ENCODE data around the gene PAX4. TPM values are rescaled to one million over a fixed set of nuclear protein-coding genes. Genes with fewer than 3 reads are reported as not detected.

PAX4 gene, protein sequence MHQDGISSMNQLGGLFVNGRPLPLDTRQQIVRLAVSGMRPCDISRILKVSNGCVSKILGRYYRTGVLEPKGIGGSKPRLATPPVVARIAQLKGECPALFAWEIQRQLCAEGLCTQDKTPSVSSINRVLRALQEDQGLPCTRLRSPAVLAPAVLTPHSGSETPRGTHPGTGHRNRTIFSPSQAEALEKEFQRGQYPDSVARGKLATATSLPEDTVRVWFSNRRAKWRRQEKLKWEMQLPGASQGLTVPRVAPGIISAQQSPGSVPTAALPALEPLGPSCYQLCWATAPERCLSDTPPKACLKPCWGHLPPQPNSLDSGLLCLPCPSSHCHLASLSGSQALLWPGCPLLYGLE
- not detected for total RNA-seq

DNA sequence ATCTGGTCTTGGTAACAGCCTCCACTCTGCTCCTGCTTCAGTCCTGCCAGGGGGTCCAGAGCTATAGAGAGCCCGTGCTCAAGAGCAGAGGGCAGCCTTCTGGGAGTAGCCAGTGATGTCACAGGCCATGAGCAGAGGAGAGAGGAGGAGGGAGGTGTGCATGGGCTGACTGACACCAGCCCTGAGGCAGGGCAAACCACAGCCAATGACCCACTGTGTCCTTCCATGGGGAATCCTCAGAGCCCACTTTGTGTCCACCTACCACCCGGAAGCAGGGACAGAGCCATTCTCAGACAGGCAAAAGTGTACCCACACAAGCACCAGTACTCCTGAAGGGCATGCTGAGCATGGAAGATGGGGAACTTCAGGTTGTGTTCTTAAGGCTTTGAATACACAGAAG, at the start of gene PAX4:
PAX4 (minus strand) TSS at position 101 of the 400 bp plus-strand sequence. CDS start 2,214 bp downstream, outside the sequence.
- no peak for DNase-seq

GRCh38 chr7:127667017-127667670, 49.2 kb upstream of the PAX4 start:
- DNase-seq: peak; percentile 25

GRCh38 chr7:127666602-127667001, 48.7 kb upstream of the PAX4 start:
- no peak for DNase-seq

DNA sequence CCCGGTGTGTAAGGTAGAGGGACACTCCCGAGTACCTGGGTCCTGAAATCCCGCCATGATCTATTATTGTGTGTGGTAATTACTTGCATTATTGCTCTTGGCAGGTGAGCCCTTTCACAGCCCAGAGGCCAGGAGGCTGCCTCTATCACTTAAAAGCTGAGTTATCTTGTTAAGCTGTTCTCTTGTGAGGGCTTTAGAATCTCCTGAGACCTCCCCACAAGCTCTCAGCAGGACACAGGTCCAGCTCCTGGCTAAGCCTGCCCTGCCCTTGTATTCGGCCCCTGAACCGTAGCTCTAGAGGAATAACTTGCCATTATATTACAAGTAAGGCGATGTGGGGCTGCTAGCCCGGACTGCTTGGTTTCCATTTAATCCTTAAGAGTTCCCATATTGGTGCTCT, 48.0 kb upstream of the PAX4 start:
- no peak for DNase-seq

DNA sequence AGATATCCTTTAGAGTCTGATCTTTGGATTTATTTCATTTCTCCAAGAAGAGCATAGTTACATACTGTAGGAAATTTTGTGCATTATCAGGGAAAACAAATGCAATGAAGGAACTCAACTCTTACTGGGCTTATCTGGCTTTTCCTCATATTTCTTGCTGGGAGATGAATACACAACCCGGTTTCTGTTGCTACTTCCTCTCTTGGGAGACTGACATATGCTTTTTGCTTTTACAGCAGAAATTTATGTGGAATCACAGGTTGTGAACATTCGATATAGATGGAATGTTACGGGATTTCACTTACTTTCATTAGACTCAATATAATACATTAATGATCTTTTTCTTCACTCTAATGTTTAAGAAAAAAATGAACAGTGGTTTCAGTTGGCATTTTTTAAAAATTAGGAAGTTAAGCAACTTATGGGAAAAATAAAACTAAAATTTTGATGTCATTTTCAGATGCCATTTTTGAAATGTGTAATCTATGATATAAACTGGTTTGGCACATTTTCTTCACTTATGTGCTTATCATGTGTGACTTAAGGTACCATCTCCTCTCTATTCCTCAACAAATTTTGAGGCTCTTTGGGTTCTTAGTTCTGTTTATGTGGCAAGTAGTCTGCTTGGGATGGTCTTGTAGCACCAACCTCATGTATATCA, 41.2 kb upstream of the PAX4 start:
- DNase-seq: no peak

DNA sequence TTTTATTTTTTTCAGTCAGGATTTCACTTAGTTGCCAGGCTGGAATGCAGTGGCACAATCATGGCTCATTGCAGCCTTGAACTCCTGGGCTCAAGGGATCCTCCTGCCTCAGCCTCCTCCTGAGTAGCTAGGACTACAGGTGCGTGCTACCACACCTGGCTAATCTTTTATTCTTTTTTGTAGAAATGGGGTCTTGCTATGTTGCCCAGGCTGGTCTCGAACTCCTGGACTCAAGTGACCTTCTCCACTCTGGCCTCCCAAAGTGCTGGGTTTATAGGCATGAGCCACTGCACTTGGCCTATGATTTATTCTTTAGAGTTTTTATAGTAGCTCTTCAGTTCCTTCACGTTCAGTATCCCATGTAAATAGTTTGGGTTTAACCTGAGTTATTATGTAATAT, 39.6 kb upstream of the PAX4 start:
- DNase-seq: no peak

GRCh38 chr7:127655720-127656119, 37.8 kb upstream of the PAX4 start:
- DNase-seq: no peak

DNA sequence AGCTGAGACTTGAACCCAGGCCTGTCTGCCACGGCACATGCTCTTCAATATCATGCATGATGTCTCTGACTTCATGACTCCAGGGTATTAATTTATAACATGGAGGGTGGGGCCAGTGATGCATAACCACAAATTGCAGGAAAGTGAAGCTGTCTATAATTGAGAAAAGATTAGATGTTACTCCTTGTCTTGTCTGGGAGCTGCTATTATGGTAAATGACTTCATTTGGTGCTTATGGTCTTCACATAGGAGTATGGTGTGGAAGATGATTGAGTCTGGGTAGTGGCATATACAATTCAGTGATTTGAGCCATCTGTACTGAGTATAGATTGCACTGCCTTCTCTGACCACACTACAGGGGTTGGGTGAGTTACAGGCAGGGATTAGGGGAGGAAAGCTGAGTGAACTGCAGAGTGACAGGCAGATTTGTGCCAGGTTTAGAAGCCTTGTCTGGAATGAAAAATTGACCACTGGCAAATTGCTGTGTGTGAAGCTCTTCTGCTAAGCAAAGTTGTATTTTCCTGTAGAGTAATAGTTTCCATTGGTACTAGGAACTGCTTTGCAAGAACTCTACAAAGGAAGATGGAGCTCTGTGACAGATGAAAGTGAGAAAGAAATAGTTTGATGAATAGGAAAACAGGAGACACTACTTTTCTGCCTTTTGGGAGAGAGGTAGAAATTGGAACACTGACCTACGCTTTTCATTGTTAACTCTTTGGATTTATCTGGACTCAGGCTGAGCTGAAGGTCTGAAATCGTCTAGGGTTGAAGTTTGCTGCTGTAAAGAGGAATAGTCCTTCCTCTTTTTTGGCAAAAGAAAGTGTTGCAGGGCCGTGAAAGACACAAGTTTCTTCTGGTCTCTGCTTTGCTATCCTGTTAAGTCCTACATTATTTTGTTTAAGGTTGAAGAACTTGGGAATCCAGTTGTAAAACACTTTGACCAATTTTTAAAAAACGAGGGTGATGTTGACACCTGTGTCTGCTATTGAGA, 36.8 kb upstream of the PAX4 start:
- DNase-seq: no peak

DNA sequence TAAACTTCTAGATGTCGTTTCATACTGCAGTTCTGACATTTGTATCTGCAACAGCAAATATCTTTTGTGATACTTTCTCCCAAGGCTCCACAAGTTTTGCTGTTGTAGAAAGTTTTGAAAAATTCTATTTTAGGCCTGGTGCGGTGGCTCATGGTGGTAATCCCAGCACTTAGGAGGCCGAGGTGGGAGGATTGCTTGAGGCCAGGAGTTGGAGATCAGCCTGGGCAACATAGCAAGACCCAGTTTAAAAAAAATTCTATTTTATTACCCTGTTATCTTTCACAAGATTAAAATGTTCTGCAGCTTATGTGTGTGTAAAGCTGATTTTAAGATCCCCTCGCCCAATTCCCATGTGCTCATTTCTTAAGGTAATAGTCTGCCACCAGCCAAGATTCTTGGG, 35.5 kb upstream of the PAX4 start:
- DNase-seq: no peak

- DNase-seq: peak; percentile 14
These were observed 34.6 kb upstream of the PAX4 start for GRCh38 chr7:127652333-127653248.

DNA sequence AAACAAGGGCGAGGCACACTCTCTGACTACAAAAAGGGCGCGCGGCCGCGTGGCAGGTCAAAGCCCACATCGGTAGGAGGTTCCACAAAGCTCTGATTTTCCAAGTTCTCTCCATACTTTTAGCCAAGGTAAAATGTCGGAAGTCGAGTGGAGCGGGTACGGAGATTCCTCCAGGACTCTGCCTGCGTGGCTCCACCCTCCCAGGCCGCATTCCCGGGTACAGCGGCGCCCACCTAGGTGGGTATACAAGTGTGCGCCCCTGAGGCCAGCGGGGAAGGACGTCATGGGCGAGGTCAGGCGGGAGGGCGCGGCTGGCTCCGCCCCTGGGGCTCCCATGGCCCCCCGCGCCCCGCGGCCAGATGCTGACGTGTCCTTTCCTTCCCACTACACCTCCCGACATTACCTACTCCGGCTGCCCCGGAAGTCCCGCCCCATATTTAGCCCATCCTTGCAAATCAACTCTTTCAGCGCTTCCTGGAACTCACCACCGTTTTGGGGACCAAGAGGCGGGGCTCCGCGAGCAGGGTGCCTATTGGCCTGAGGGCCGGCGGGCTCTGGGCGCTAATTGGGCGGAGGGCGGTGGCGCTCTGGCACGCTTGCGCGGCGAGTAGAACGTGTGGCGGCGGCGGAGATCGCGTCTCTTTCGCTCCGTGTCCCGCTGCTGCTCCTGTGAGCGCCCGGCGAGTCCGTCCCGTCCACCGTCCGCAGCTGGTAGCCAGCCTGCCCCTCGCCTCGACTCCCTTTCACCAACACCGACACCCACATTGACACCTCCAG, 33.8 kb upstream of the PAX4 start, which contains the start of gene SND1:
SND1 (plus strand) TSS at position 639 of the 777 bp plus-strand sequence. CDS start 180 bp downstream, outside the sequence.
- DNase-seq: peak; percentile 100

- peak; percentile 78 for DNase-seq
These were observed 33.1 kb upstream of the PAX4 start for GRCh38 chr7:127650847-127651555.

GRCh38 chr7:127648986-127649385, 31.0 kb upstream of the PAX4 start:
- DNase-seq: no peak

DNA sequence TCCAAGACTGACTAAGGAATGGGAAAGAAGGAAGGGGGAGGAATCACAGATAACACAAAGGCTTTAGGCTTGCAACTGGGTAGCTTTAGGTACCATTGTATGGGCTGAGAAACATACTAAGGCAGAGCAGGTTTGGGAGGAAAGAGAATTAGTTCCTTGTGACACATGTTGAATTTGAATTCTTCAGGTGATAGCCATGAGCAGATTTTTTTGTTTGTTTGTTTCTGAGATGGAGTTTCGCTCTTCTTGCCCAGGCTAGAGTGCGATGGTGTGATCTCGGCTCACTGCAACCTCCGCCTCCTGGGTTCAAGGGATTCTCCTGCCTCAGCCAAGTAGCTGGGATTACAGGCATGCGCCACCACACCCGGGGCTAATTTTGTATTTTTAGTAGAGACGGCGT, 29.7 kb upstream of the PAX4 start:
- no peak for DNase-seq

DNA sequence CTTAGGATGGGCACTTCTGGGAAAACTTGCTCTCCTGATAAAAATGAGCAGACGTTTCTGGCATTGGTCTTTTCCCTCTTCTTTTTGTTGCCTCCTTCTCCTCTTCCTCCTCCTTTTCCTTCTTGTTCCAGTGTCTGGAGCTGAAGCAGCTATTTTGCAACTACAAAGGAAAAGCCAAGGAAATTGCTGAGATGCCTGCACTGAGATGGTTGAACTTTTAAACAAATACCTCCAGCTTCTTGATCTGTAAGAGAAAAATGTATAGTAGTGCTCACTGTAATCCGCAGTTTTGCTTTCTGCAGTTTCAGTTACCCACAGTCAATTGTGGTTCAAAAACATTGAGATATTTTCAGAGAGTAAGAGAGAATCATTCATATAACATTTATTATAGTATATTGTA, 26.5 kb upstream of the PAX4 start:
- DNase-seq: no peak

- no peak for DNase-seq
These were observed 20.3 kb upstream of the PAX4 start for GRCh38 chr7:127638197-127638596.

DNA sequence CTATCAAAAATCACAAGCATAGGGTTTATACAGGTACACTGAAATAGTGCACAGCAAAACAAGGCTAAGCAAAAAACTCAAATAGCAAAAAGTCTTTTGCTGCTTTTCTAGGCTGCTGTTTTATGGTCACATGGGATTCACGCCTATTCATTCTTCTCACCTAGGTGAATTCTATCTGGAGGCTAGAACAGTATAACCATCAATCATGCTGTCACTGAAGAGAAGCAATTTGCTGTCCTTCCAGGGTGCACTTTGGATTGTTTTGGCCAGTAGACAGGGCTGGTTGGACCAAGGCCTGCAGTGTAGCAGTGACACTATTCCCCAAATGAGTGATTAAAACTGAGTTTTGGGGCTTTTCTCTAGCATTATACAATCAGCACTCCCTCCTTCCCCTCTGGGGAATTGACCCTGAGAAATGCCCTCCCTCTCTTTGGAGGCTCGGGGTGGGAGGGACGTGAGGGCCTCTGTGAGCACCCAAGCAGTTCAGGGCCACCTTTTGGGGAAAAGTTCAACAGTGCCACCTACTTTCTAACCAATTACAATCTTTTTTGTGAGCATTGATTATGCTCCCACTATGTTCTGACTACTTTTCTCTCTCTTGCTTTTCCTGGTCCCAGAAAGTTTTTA, 17.8 kb upstream of the PAX4 start:
- no peak for DNase-seq

- no peak for DNase-seq
These were observed 14.5 kb upstream of the PAX4 start for GRCh38 chr7:127632276-127632910.

All from tongue (tissue), 2 donors.